HG02678 (cell line): ENCODE measurements around the gene PIK3R6.

Experiments used
- ATAC-seq: cut with Tn5 transposase; IDR thresholded peaks from one replicate; pipeline ENCODE4 v1.9.1; 2021; ENCODE audit warnings: mild to moderate bottlenecking, moderate library complexity; ENCODE audit not compliant: unreplicated experiment

PIK3R6 gene

GRCh38 chr17:8856205-8856603, 11.3 kb downstream of the PIK3R6 start:
- peak; percentile 6 for ATAC-seq

- peak; percentile 39 for ATAC-seq
Measured at GRCh38 chr17:8855477-8856204, 11.8 kb downstream of the PIK3R6 start.

- ATAC-seq: no peak
Measured at GRCh38 chr17:8851600-8851999, 15.9 kb downstream of the PIK3R6 start.

GRCh38 chr17:8849311-8850041, 18.0 kb downstream of the PIK3R6 start:
- ATAC-seq: no peak

- no peak for ATAC-seq
Measured at GRCh38 chr17:8847891-8848290, 19.6 kb downstream of the PIK3R6 start.

GRCh38 chr17:8846768-8847211, 20.7 kb downstream of the PIK3R6 start:
- no peak for ATAC-seq

GRCh38 chr17:8844229-8845218, 22.9 kb downstream of the PIK3R6 start:
- ATAC-seq: no peak

- ATAC-seq: no peak
Measured at GRCh38 chr17:8843344-8843743, 24.1 kb downstream of the PIK3R6 start.

- no peak for ATAC-seq
Measured at GRCh38 chr17:8841844-8842243, 25.6 kb downstream of the PIK3R6 start.

- no peak for ATAC-seq
Measured at GRCh38 chr17:8839410-8839935, 28.0 kb downstream of the PIK3R6 start.

GRCh38 chr17:8838551-8839095, 28.9 kb downstream of the PIK3R6 start:
- no peak for ATAC-seq

GRCh38 chr17:8837563-8838075, 29.9 kb downstream of the PIK3R6 start:
- ATAC-seq: no peak

- no peak for ATAC-seq
Measured at GRCh38 chr17:8836821-8837562, 30.5 kb downstream of the PIK3R6 start.

GRCh38 chr17:8835631-8836364, 31.7 kb downstream of the PIK3R6 start:
- ATAC-seq: no peak

- no peak for ATAC-seq
Measured at GRCh38 chr17:8835106-8835505, 32.4 kb downstream of the PIK3R6 start.

GRCh38 chr17:8832711-8833352, 34.6 kb downstream of the PIK3R6 start:
- no peak for ATAC-seq

GRCh38 chr17:8831234-8831849, 36.1 kb downstream of the PIK3R6 start:
- no peak for ATAC-seq

GRCh38 chr17:8830141-8830540, 37.3 kb downstream of the PIK3R6 start:
- no peak for ATAC-seq
